ENCODE results near the gene CNTRL.
"Not testable (repeated sequence)": the region's sequence is repeated elsewhere in the genome, so short reads cannot be mapped to it uniquely, and the experiment has no call there.

The CNTRL gene

DNA sequence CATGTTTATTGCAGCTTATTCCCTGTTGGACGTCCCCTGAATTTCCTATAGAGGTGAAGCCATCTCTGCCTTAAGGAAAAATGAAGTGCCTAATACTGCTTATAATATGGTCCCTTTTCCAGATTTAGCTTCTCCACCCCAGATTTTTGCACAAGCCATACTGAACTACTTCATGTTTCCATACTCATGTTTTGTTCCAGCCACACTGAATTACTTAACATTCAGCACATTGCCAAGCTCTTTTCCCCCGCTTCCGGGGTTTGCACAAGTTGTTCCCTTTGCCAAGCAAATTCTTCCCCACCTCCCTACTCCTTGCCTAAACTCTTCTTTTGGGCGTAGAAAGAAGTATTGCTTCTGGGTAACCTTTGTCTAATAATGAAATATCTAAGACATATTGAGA is 1.7 kb upstream of the CNTRL start:
- DNase-seq = peak; percentile 26

DNA sequence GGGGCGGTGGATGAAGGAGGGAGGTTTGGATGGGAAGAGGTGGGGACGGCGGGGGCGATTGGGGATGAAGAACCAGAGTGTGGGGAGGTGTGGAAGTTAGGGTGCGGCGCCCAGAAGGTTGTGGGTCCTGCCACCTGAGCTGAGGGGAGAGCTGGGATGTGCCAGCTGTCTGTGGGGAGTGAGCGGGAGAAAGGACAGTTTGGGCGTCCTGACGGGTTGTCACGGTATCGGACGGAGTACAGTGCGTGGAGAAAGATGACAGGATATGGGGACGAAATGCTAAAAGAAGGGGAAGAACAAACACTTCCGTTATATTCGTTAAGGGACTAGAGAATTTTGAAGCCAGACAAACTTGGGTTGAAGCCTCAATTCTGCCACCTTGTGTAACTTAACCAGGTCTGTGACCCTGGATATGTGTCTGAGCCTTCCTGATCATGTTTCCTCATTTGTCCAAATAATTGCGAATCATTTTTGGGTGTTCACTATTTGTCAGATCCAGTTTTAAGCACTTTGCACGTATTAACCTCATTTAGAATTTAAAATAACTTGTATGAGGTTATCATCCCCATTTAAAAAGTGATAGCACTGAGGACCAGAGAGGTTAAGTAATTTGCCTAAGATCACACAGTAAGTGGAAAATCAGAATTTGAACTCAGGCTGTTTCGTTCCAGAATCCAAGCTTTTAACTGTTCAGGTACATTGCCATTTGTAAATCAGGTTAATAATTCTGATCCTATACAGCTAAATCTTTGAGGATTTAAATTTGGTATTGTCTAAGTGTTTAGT is 689 bp downstream of the CNTRL start:
- peak; percentile 80 for DNase-seq

GRCh38 chr9:121082075-121082474 is 7.3 kb downstream of the CNTRL start:
- DNase-seq = no peak

DNA sequence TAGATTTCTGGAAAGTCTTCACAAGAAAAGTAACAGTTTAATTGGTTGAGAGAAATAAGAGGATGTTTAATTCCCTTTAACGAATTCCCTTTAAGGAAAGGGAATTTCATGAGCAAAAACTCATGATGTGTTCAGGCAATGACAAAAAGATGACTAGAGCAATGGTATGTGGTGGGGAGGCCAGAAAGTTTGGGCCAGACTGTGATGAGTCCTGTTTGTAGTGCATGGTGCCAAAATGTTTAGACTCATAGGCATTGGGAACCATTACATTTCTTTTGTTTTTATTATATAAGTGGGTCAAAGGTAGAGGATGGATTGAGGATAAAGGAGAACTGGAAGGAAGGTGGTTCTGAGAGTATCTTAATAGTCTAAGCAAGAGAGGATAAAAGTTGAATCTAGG is 10.9 kb downstream of the CNTRL start:
- no peak for DNase-seq

DNA sequence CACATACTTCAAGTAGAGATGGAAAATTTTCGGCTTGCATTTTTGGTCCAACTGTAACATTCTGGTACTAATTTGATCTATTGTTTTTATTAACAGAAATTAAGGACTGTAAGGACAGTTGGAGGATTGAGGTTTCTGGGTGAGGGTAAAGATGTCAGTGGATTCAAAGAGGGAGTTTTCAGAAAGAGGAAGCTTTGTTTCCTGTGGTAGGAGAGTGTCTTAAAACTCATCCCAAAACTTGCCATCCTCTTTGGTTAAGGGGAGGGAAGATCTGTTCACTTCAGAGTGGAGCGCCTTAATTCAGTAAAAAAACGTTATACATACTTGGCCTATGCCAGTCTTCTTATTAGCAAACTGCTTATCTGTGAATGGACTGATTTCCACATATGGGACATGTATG is 13.8 kb downstream of the CNTRL start:
- DNase-seq = peak; percentile 37

DNA sequence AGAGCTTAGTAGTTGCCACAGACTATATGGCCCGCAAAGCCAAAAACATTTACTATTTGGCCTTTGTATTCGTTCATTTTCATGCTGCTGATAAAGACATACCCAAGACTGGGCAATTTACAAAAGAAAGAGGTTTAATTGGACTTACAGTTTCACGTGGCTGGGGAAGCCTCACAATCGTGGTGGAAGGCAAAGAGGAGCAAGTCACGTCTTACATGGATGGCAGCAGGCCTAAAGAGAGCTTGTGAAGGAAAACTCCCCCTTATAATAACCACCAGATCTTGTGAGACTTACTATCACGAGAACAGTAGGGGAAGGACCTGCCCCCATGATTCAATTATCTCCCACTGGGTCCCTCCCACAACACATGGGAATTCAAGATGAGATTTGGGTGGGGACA is 16.0 kb downstream of the CNTRL start:
- DNase-seq = not testable (repeated sequence)

- DNase-seq = no peak
Measured at GRCh38 chr9:121095057-121095456, 20.3 kb downstream of the CNTRL start.

GRCh38 chr9:121098567-121099198 is 23.9 kb downstream of the CNTRL start:
- DNase-seq = no peak

DNA sequence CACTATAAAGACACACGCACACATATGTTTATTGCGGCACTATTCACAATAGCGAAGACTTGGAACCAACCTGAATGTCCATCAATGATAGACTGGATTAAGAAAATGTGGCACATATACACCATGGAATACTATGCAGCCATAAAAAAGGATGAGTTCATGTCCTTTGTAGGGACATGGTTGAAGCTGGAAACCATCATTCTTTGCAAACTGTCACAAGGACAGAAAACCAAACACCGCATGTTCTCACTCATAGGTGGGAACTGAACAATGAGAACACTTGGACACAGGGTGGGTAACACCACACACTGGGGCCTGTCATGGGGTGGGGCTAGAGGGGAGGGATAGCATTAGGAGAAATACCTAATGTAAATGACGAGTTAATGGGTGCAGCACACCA is 29.3 kb downstream of the CNTRL start:
- DNase-seq = not testable (repeated sequence)

- DNase-seq = peak; percentile 30
Measured at GRCh38 chr9:121105531-121105930, 30.8 kb downstream of the CNTRL start.

DNA sequence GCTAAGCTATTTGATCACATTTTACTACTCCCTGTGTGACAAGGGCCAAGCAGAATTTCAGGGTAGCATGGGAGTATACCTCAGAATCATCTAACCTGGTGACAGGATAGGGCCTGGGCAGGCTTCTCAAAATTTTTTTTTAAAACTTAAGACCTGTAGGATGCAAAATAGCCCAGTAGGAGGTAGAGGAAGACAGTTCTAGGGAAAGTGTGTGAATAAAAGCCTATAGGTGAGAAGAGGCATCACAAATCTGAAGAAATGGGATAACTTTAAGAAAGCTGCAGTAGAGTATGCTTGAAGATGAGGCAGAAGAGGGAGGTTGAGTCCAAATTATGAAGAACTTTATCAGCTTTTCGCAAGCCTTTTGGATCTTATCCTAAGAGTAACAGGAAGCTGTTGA is 32.3 kb downstream of the CNTRL start:
- peak; percentile 57 for DNase-seq

- DNase-seq = peak; percentile 52
Measured at GRCh38 chr9:121107881-121108280, 33.1 kb downstream of the CNTRL start.

- DNase-seq = no peak
Measured at GRCh38 chr9:121115466-121115865, 40.7 kb downstream of the CNTRL start.

GRCh38 chr9:121118266-121118665 is 43.5 kb downstream of the CNTRL start:
- DNase-seq = no peak

DNA sequence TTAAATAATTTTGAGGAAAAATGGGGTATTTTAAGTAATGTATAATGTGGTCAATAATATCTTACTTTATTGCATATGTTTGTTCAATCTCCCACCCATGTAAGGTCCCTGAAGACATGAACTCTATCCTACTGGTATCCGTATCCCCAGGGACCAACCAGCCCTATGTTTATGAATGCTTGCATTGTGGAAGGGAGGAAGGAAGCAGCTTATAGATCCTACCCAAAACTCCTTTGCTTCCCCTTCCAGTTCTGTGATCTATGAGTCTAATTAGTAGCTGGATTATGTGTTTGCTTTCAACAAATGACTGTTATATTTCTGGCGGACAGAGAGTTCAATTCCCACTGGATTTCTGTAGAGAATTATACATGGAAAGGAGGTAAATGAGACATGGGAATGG is 45.6 kb downstream of the CNTRL start:
- DNase-seq = no peak

DNA sequence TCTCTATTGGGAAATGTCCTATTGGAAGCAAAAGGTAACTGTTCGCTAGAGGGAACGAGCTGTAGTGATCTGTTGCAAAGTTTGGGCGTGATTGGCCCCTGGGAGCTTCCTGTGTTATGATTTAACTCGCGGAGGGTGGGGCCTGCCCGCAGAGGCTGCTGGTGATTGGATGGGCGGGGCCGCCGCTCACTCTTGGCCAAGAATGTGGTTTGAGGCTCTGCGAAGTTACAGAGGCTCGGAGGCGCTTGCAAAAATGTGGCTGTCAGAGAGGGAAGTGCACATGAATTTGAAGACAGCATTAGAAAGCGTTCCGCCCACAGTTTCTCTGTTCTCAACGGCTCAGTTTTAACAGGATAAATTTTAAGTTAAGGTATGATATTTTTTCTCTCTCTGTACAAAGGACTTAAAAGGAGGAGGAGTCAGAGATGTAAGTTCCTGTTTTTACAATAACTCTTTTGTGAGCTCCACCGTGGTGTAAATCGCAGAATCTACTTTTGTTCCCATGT is 46.9 kb downstream of the CNTRL start:
- peak; percentile 98 for DNase-seq

- DNase-seq = peak; percentile 15
Measured at GRCh38 chr9:121122246-121123032, 47.7 kb downstream of the CNTRL start.

GRCh38 chr9:121123816-121124535 is 49.2 kb downstream of the CNTRL start:
- DNase-seq = no peak

- no peak for DNase-seq
Measured at GRCh38 chr9:121125590-121125989, 50.8 kb downstream of the CNTRL start.

DNA sequence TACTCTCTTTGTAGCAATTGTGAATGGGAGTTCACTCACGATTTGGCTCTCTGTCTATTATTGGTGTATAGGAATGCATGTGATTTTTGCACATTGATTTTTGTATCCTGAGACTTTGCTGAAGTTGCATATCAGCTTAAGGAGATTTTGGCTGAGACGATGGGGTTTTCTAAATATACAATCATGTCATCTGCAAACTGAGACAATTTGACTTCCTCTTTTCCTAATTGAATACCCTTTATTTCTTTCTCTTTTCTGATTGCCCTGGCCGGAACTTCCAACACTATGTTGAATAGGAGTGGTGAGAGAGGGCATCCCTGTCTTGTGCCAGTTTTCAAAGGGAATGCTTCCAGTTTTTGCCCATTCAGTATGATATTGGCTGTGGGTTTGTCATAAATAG is 54.6 kb downstream of the CNTRL start:
- not testable (repeated sequence) for DNase-seq

GRCh38 chr9:121133104-121133816 is 58.5 kb downstream of the CNTRL start:
- peak; percentile 68 for DNase-seq

GRCh38 chr9:121135642-121136041 is 60.9 kb downstream of the CNTRL start:
- no peak for DNase-seq

Data from hematopoietic multipotent progenitor cell treated with erythropoietin and hydrocortisone succinate and interleukin-3 and kit ligand, for 6 days (in vitro differentiated cells).